B cell (primary cell): ENCODE data around the gene ATAD3A. TPM values are rescaled to one million over a fixed set of nuclear protein-coding genes. Genes with fewer than 3 reads are reported as not detected.
"Not testable (repeated sequence)": the region's sequence is repeated elsewhere in the genome, so short reads cannot be mapped to it uniquely, and the experiment has no call there.

Source experiments
- ATAC-seq: fragments of 200-7000 bp; cut with Tn5 transposase; one replicate; pipeline ENCODE4 v1.10.0; 2021; ENCODE audit warnings: low read depth, mild to moderate bottlenecking, moderate number of reproducible peaks, moderate library complexity
- CTCF ChIA-PET: fragments of 350-600 bp; sonication (Branson Sonifier 250); formaldehyde crosslinking; loops from one replicate; lab custom pipeline; 2021; ENCODE audit warnings: antibody characterized with exemption, inconsistent platforms; lab: Charles Lee
- POLR2A ChIA-PET: fragments of 350-600 bp; sonication (Branson Sonifier 250); formaldehyde crosslinking; loops from one replicate; lab custom pipeline; 2021; ENCODE audit warnings: antibody characterized with exemption; lab: Charles Lee
- DNase-seq: peaks from one replicate; pipeline ENCODE4 v3.0.0; 2013
- H2AFZ ChIP-seq: 2 replicates; pipeline ENCODE4 v1.6.1; 2012; ENCODE audit warnings: mild to moderate bottlenecking, low read depth, low read length; ENCODE audit not compliant: insufficient read depth, poor library complexity, severe bottlenecking
- H3K27ac ChIP-seq, 2 donors: 1 replicate in 1 of 2; 2 replicates in 1 of 2; pipeline ENCODE4 v1.5.1; 2012 to 2013; ENCODE audit warnings: low read length in 2 of 2, mild to moderate bottlenecking in 2 of 2, moderate library complexity in 1 of 2
- H3K27me3 ChIP-seq, 4 experiments: fragments of 200-600 bp in 1 of 4; sonication (generic) in 1 of 4; replicated peaks in 1 of 4; 1 replicate in 2 of 4; 2 replicates in 2 of 4; pipeline versions ENCODE4 v1.6.1 to v1.7.0; 2013 to 2016; ENCODE audit warnings: low read length in 3 of 4, mild to moderate bottlenecking in 2 of 4, mixed read lengths in 1 of 4, moderate library complexity in 1 of 4; ENCODE audit not compliant: insufficient read depth in 4 of 4, control insufficient read depth in 3 of 4; ENCODE audit errors: control extremely low read depth in 1 of 4
- H3K36me3 ChIP-seq, 2 experiments: replicated peaks in 1 of 2; 1 replicate in 1 of 2; 2 replicates in 1 of 2; pipeline versions ENCODE4 v1.6.1 to v1.7.1; 2013; ENCODE audit warnings: low read length in 1 of 2; ENCODE audit not compliant: insufficient read depth in 2 of 2, control insufficient read depth in 1 of 2; ENCODE audit errors: control extremely low read depth in 1 of 2, extremely low read depth in 1 of 2
- H3K4me1 ChIP-seq, 2 donors: fragments of 200-600 bp in 1 of 2; sonication (generic) in 1 of 2; 1 replicate in 1 of 2; 2 replicates in 1 of 2; pipeline versions ENCODE4 v1.5.1 to v1.6.1; 2013 to 2017; ENCODE audit warnings: low read length in 2 of 2; ENCODE audit not compliant: control insufficient read depth in 2 of 2, insufficient read depth in 2 of 2
- H3K4me2 ChIP-seq: replicated peaks from 2 replicates; pipeline ENCODE3; 2012; ENCODE audit warnings: mild to moderate bottlenecking, low read depth, low read length; ENCODE audit not compliant: poor library complexity, severe bottlenecking
- H3K4me3 ChIP-seq, 5 experiments: fragments of 200-600 bp in 1 of 5; sonication (generic) in 1 of 5; 1 replicate in 3 of 5; 2 replicates in 2 of 5; pipeline versions ENCODE4 v1.5.1 to v1.7.0; 2011 to 2016; ENCODE audit warnings: low read length in 4 of 5, mild to moderate bottlenecking in 4 of 5, low read depth in 2 of 5, control low read depth in 1 of 5, moderate library complexity in 1 of 5; ENCODE audit not compliant: insufficient read depth in 1 of 5; ENCODE audit errors: control extremely low read depth in 1 of 5, extremely low read depth in 1 of 5
- H3K79me2 ChIP-seq: fragments of 200-600 bp; sonication (generic); one replicate; pipeline ENCODE4 v1.6.0; 2016; ENCODE audit warnings: low read length; ENCODE audit not compliant: control insufficient read depth, insufficient read depth
- H3K9ac ChIP-seq: fragments of 200-600 bp; sonication (generic); 2 replicates; pipeline ENCODE4 v1.6.1; 2017; ENCODE audit warnings: mild to moderate bottlenecking, low read length, moderate library complexity
- H3K9me3 ChIP-seq, 3 donors: one replicate each; pipeline versions ENCODE4 v1.6.1 to v1.7.1; 2013; ENCODE audit warnings: low read length in 2 of 3; ENCODE audit not compliant: control insufficient read depth in 2 of 3, insufficient read depth in 1 of 3; ENCODE audit errors: control extremely low read depth in 1 of 3
- H4K20me1 ChIP-seq: 2 replicates; pipeline ENCODE4 v1.6.0; 2012; ENCODE audit warnings: mild to moderate bottlenecking, low read length; ENCODE audit not compliant: insufficient read depth, control insufficient read depth, poor library complexity, severe bottlenecking
- H3K27ac Mint-ChIP-seq: one replicate; pipeline ENCODE4 v1.8.0; 2021; ENCODE audit warnings: mixed read lengths
- H3K27me3 Mint-ChIP-seq: one replicate; pipeline ENCODE4 v1.8.0; 2021; ENCODE audit warnings: mixed read lengths
- H3K4me1 Mint-ChIP-seq: one replicate; pipeline ENCODE4 v1.8.0; 2021; ENCODE audit warnings: mixed read lengths
- H3K4me3 Mint-ChIP-seq: one replicate; pipeline ENCODE4 v1.8.0; 2021; ENCODE audit warnings: mixed read lengths
- H3K9me3 Mint-ChIP-seq: one replicate; pipeline ENCODE4 v1.8.0; 2022; ENCODE audit warnings: mixed read lengths; ENCODE audit not compliant: insufficient read depth
- WGBS: methylation state at CpG from one replicate; pipeline ENCODE4 v1.1.5; 2013; ENCODE audit warnings: missing lambda C conversion rate; ENCODE audit not compliant: insufficient coverage; 5-methylcytosine and 5-hydroxymethylcytosine counted together
- intact Hi-C: fragments of 100-400 bp; cut with micrococcal nuclease; formaldehyde crosslinking; loops from one replicate; pipeline ENCODE4 v1.10.0; 2022
- polyA plus RNA-seq: library from polyadenylated mRNA; depleted of rRNA; stranded (reverse); fragments of >200 nt; gene quantifications from 2 replicates; pipeline ENCODE4 v1.2.3, GENCODE V29; 2012
- total RNA-seq, 2 donors: library from RNA; stranded (reverse); fragments of 120-200 nt in 1 of 2; gene quantifications; 1 replicate in 1 of 2; 2 replicates in 1 of 2; pipeline versions ENCODE4 v1.2.3 to v1.2.4, GENCODE V29; 2013 to 2022

The ATAD3A gene
- total and polyA plus RNA-seq, 2 donors (not counting 1 experiment from before 2014, with no cell fraction given) = 17.5 to 17.8 TPM

GRCh38 chr1:1514376-1514775 lies 2.4 kb downstream of the ATAD3A start:
- H3K27ac Mint-ChIP-seq, ATAC-seq, H4K20me1 ChIP-seq, intact Hi-C loops, H3K27me3 Mint-ChIP-seq, H3K36me3 ChIP-seq, H3K9me3 Mint-ChIP-seq, H3K9me3 ChIP-seq, H3K9ac ChIP-seq, H3K27ac ChIP-seq, H3K4me3 ChIP-seq, H3K27me3 ChIP-seq, CTCF ChIA-PET, H2AFZ ChIP-seq, H3K4me2 ChIP-seq, H3K4me3 Mint-ChIP-seq, POLR2A ChIA-PET, DNase-seq: not testable (repeated sequence)
- WGBS = 58% methylated on average over 9 of the region's 16 CpGs
- peaks cover 13% of the 10 kb centered on the region for H3K4me1 Mint-ChIP-seq
- H3K4me1 ChIP-seq = peaks cover 6 to 10% of the 10 kb centered on the region in 2 donors
- peaks cover 12% of the 10 kb centered on the region for H3K79me2 ChIP-seq

- H3K9ac ChIP-seq, H3K4me3 Mint-ChIP-seq, H3K4me1 ChIP-seq, H3K36me3 ChIP-seq, DNase-seq, H2AFZ ChIP-seq, H3K9me3 ChIP-seq, H3K4me3 ChIP-seq, POLR2A ChIA-PET, H3K4me1 Mint-ChIP-seq, H3K4me2 ChIP-seq, intact Hi-C loops, H3K27me3 ChIP-seq, H4K20me1 ChIP-seq, H3K27ac ChIP-seq, H3K9me3 Mint-ChIP-seq, CTCF ChIA-PET, H3K27me3 Mint-ChIP-seq, ATAC-seq, H3K27ac Mint-ChIP-seq: not testable (repeated sequence)
- WGBS = 100% methylated on average over 10 of the region's 14 CpGs
- peaks cover 12% of the 10 kb centered on the region for H3K79me2 ChIP-seq
Observed at GRCh38 chr1:1516923-1517322, 5.0 kb downstream of the ATAD3A start.
